Measurements from ENCODE around the gene TFAP2A.

The TFAP2A gene

DNA sequence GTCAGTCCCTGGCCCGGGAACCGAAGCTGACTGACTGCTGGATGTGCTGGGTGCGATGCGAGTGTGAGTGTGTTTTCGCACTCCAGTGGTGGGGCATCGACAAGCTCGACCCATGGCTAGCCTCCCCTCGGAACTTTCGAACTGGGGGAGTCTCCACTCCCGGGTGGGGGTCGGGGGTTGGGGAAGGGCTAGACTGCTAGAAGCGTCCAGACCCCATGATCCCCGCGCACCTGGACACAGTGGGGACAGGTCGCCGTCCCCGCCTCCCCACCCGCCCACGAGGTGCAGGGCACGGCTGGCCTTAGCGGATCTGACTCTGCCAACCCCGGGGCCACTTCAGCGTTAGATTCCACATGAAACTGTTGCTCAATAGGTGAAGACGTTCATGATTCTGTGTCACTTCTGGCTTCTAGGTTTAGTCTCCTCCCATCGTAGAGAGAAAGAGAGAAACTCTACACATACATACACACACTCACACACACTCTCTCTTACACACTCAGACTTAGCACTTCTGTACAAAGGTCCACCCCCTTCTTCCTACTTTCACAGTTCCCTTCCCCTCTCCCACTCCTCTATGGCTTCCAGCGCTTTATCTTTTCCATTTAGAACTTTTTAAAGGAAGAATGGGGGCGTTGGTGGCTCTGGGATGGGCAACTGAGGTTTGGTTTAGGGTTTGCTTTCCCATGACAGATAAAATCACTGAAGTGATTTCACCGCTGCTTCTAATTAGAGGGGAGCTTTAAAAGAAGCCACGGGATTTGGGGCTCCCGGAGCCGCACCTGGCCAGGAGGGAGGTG, 5.1 kb upstream of the TFAP2A start:
- DNase-seq (ENCODE audit: extremely low spot score), result no peak
- TF ChIP-seq FOXM1 (IDR thresholded peaks at IDR 0.05; ENCODE audit: borderline replicate concordance) (no peak), SUZ12 (IDR thresholded peaks at IDR 0.05) (no peak), BHLHE40 (IDR thresholded peaks at IDR 0.05; ENCODE audit: borderline replicate concordance) (no peak), PKNOX1 (IDR thresholded peaks at IDR 0.05) (no peak), CTBP1 (IDR thresholded peaks at IDR 0.05; ENCODE audit: borderline replicate concordance) (no peak), NFRKB (IDR thresholded peaks at IDR 0.05) (no peak), ELF4 (IDR thresholded peaks at IDR 0.05) (no peak), LEF1 (IDR thresholded peaks at IDR 0.05; ENCODE audit: borderline replicate concordance) (no peak), L3MBTL2 (conservative IDR thresholded peaks at IDR 0.05) (0 out of 2 replicates have a peak, but pooled peaks have one; percentile 18)
- ChIA-PET POLR2A (interaction anchor here (0.6 to 1.6 kb wide), 5 partner anchors 10 to 110 kb away, joined by 3 to 11 read pairs (median 4); no protein-coding TSS in a partner anchor), CTCF (no interaction called here)

GRCh38 chr6:10418862-10419748, 4.2 kb upstream of the TFAP2A start:
- no peak for DNase-seq (ENCODE audit: extremely low spot score)
- ChIA-PET CTCF (interaction anchor here (1.0 kb wide), 1 partner anchor 389 kb away, joined by 3 read pairs; no protein-coding TSS in a partner anchor), POLR2A (interaction anchor here (0.6 to 1.6 kb wide), 6 partner anchors 10 to 109 kb away, joined by 3 to 11 read pairs (median 4); no protein-coding TSS in a partner anchor)
- TF ChIP-seq ARNT (IDR thresholded peaks at IDR 0.05) (no peak), PKNOX1 (IDR thresholded peaks at IDR 0.05) (peak; percentile 86)

- DNase-seq (ENCODE audit: extremely low spot score), result no peak
- no peak for TF ChIP-seq FOXA1 (IDR thresholded peaks at IDR 0.05)
- no peak for TF ChIP-seq NFRKB (IDR thresholded peaks at IDR 0.05)
- no peak for TF ChIP-seq ELF4 (IDR thresholded peaks at IDR 0.05)
- no peak for TF ChIP-seq PKNOX1 (IDR thresholded peaks at IDR 0.05)
- TF ChIP-seq SP1 (IDR thresholded peaks at IDR 0.05), result no peak
- no peak for TF ChIP-seq ARNT (IDR thresholded peaks at IDR 0.05)
- TF ChIP-seq HDGF (IDR thresholded peaks at IDR 0.05; ENCODE audit: borderline replicate concordance), result no peak
- TF ChIP-seq BHLHE40 (IDR thresholded peaks at IDR 0.05; ENCODE audit: borderline replicate concordance), result no peak
- no peak for TF ChIP-seq SUZ12 (IDR thresholded peaks at IDR 0.05)
- TF ChIP-seq LEF1 (IDR thresholded peaks at IDR 0.05; ENCODE audit: borderline replicate concordance), result no peak
- no peak for TF ChIP-seq L3MBTL2 (conservative IDR thresholded peaks at IDR 0.05)
- TF ChIP-seq ZNF384 (IDR thresholded peaks at IDR 0.05), result no peak
- TF ChIP-seq CTBP1 (IDR thresholded peaks at IDR 0.05; ENCODE audit: borderline replicate concordance), result no peak
- TF ChIP-seq FOXK2 (IDR thresholded peaks at IDR 0.05), result no peak
- no peak for TF ChIP-seq FOXM1 (IDR thresholded peaks at IDR 0.05; ENCODE audit: borderline replicate concordance)
- no peak for TF ChIP-seq TARDBP (IDR thresholded peaks at IDR 0.05)
- CTCF ChIA-PET, result interaction anchor here (1.0 kb wide), 1 partner anchor 388 kb away, joined by 3 read pairs; no protein-coding TSS in a partner anchor
- POLR2A ChIA-PET, result interaction anchor here (1.1 to 1.4 kb wide), 4 partner anchors 9 to 14 kb away, joined by 3 to 6 read pairs (median 5); no protein-coding TSS in a partner anchor
Observed at GRCh38 chr6:10418361-10418861, 3.5 kb upstream of the TFAP2A start.

- DNase-seq (ENCODE audit: extremely low spot score), result no peak
- ChIA-PET CTCF (no interaction called here), POLR2A (interaction anchor here (1.1 to 1.4 kb wide), 2 partner anchors 8 to 11 kb away, joined by 6 read pairs; no protein-coding TSS in a partner anchor)
Observed at GRCh38 chr6:10417681-10418104, 2.8 kb upstream of the TFAP2A start.

GRCh38 chr6:10416863-10417641, 2.2 kb upstream of the TFAP2A start:
- CTCF ChIA-PET, result no interaction called here
- POLR2A ChIA-PET, result interaction anchor here (1.4 to 8.7 kb wide), 2 partner anchors 9 to 10 kb away, joined by 6 to 143 read pairs; no protein-coding TSS in a partner anchor
- TF ChIP-seq ZNF384 (IDR thresholded peaks at IDR 0.05) (no peak), SP1 (IDR thresholded peaks at IDR 0.05) (no peak)

More at GRCh38 chr6:10417681-10418104, 2.8 kb upstream of the TFAP2A start:
- no peak for TF ChIP-seq FOXM1 (IDR thresholded peaks at IDR 0.05; ENCODE audit: borderline replicate concordance)

More at GRCh38 chr6:10416863-10417641, 2.2 kb upstream of the TFAP2A start:
- no peak for DNase-seq (ENCODE audit: extremely low spot score)
